K562 (cell line): ENCODE data around the gene NCAPD2. TPM values are rescaled to one million over a fixed set of nuclear protein-coding genes. Genes with fewer than 3 reads are reported as not detected.
"Not testable (repeated sequence)": the region's sequence is repeated elsewhere in the genome, so short reads cannot be mapped to it uniquely, and the experiment has no call there.

Experiments
- ATAC-seq: fragments of 200-7000 bp; cut with Tn5 transposase; 3 replicates; pipeline ENCODE4 v1.9.1; 2020; ENCODE audit warnings: moderate library complexity
- BruUV-seq: library from RNA; stranded (reverse); fragments of 400-500 nt; replicated peaks from 2 replicates; lab custom pipeline; 2021; lab: Mats Ljungman, UMichigan
- CTCF ChIA-PET: fragments of 300-600 bp; formaldehyde crosslinking; extraction: SDS; loops from one replicate; lab custom pipeline; 2021; ENCODE audit warnings: low intra/inter-chr PET ratio; lab: Yijun Ruan, JAX
- POLR2A ChIA-PET: fragments of 300-600, 350-650 bp; sonication (Branson Sonifier 250); formaldehyde crosslinking; extraction: SDS; loops from one replicate; lab custom pipeline; 2021; ENCODE audit warnings: antibody characterized with exemption, inconsistent platforms; lab: Yijun Ruan, JAX
- DNase-seq, 4 experiments: peaks; one replicate each; pipeline versions ENCODE4 v3.0.0 to v3.0.0-alpha.2; 2011 to 2018; ENCODE audit warnings: low spot score in 3 of 4, mixed read lengths in 3 of 4; ENCODE audit errors: extremely low read depth in 1 of 4
- FAIRE-seq: peaks from 2 replicates; lab custom pipeline; 2011; peaks lifted over from hg19 to GRCh38; lab: Jason Lieb, UNC
- H2AFZ ChIP-seq: 2 replicates; pipeline ENCODE4 v1.6.0; 2011; ENCODE audit warnings: low read depth, low read length, control low read depth, inconsistent platforms
- H3K27ac ChIP-seq: fragments of 200-600 bp; 3 replicates; pipeline ENCODE4 v1.8.0; 2011; ENCODE audit warnings: low read depth, mild to moderate bottlenecking, control low read depth, inconsistent platforms, low read length, moderate library complexity, mixed read lengths; ENCODE audit errors: extremely low read depth
- H3K27me3 ChIP-seq, 2 experiments: fragments of 300-600 bp in 1 of 2; 2 replicates in 1 of 2; 3 replicates in 1 of 2; pipeline versions ENCODE4 v1.6.0 to v1.8.0; 2011; ENCODE audit warnings: inconsistent platforms in 2 of 2, low read length in 2 of 2, mild to moderate bottlenecking in 1 of 2, mixed read lengths in 1 of 2, moderate library complexity in 1 of 2; ENCODE audit not compliant: control insufficient read depth in 2 of 2, insufficient read depth in 2 of 2
- H3K36me3 ChIP-seq: fragments of 300-600 bp; 3 replicates; pipeline ENCODE4 v1.8.0; 2011; ENCODE audit warnings: mild to moderate bottlenecking, low read length, inconsistent platforms; ENCODE audit not compliant: control insufficient read depth, insufficient read depth
- H3K4me1 ChIP-seq, 2 experiments: fragments of 200-600 bp in 1 of 2; replicated peaks in 1 of 2; 2 replicates in 1 of 2; 3 replicates in 1 of 2; pipeline versions ENCODE4 v1.5.1 to v1.8.0; 2011; ENCODE audit warnings: inconsistent platforms in 2 of 2, low read length in 2 of 2, mild to moderate bottlenecking in 1 of 2, mixed read lengths in 1 of 2, moderate library complexity in 1 of 2; ENCODE audit not compliant: control insufficient read depth in 2 of 2, insufficient read depth in 2 of 2
- H3K4me2 ChIP-seq: 2 replicates; pipeline ENCODE4 v1.6.1; 2011; ENCODE audit warnings: low read length, control low read depth, inconsistent platforms, mixed read lengths; ENCODE audit not compliant: insufficient read depth
- H3K4me3 ChIP-seq: fragments of 200-600 bp; sonication (generic), shearing (Covaris generic); 2 replicates; pipeline ENCODE4 v1.5.1; 2016; ENCODE audit warnings: control low read depth, inconsistent platforms
- H3K79me2 ChIP-seq: fragments of 200-600 bp; 3 replicates; pipeline ENCODE4 v1.8.0; 2011; ENCODE audit warnings: low read length, inconsistent platforms; ENCODE audit not compliant: control insufficient read depth, insufficient read depth
- H3K9ac ChIP-seq, 2 experiments: 2 replicates each; pipeline versions ENCODE4 v1.6.0 to v1.6.1; 2011; ENCODE audit warnings: low read depth in 2 of 2, low read length in 2 of 2, control low read depth in 1 of 2, inconsistent platforms in 1 of 2, mild to moderate bottlenecking in 1 of 2, mixed read lengths in 1 of 2; ENCODE audit not compliant: insufficient read depth in 1 of 2
- H3K9me1 ChIP-seq: one replicate; pipeline ENCODE4 v1.6.0; 2011; ENCODE audit warnings: inconsistent platforms, mild to moderate bottlenecking, low read length, moderate library complexity; ENCODE audit not compliant: control insufficient read depth, insufficient read depth
- H3K9me3 ChIP-seq: replicated peaks from 2 replicates; pipeline ENCODE4 v1.5.1; 2011; ENCODE audit warnings: low read depth, low read length, inconsistent platforms; ENCODE audit not compliant: control insufficient read depth, insufficient read depth
- H4K20me1 ChIP-seq: replicated peaks from 2 replicates; pipeline ENCODE4 v1.6.1; 2011; ENCODE audit warnings: low read length, inconsistent platforms, mixed read lengths; ENCODE audit not compliant: control insufficient read depth, insufficient read depth
- NFE2 ChIP-seq: IDR thresholded peaks from 2 replicates; pipeline ENCODE4 v1.6.1; 2014; ENCODE audit warnings: antibody characterized with exemption, low read depth
- WGBS: fragments of 100-300 bp; shearing (Covaris generic); methylation state at CpG from one replicate; pipeline ENCODE4 v1.1.6; 2016; ENCODE audit warnings: low coverage, mixed read lengths; ENCODE audit not compliant: insufficient coverage; ENCODE audit errors: missing lambda C conversion rate; 5-methylcytosine and 5-hydroxymethylcytosine counted together
- in situ Hi-C: fragments of 300-500 bp; cut with MboI; formaldehyde crosslinking; loops from 4 replicates; pipeline ENCODE4 v1.15.0; 2018; ENCODE audit warnings: inconsistent platforms, mixed read lengths
- intact Hi-C: fragments of 100-400 bp; cut with micrococcal nuclease; formaldehyde crosslinking; loops from 2 replicates; pipeline ENCODE4 v1.14.2; 2022
- polyA plus RNA-seq, 8 experiments: library from polyadenylated mRNA; depleted of rRNA in 4 of 8; stranded (reverse) in 5 of 8; unstranded in 3 of 8; fragments of >200 nt; fragmentation: Nextera tagmentation in 2 of 8; fragmentation: Illumina TruSeq in 1 of 8; extraction: Ambion mirVana in 2 of 8; extraction: Trizol in 1 of 8; gene quantifications; 2 replicates each; pipeline versions ENCODE4 v1.2.1 to v1.2.3, GENCODE V29; 2011 to 2014; ENCODE audit warnings: inconsistent platforms in 1 of 8, missing spikeins in 1 of 8
- total RNA-seq, 7 experiments: library from RNA; depleted of rRNA in 6 of 7; stranded (reverse); fragments of >200 nt in 6 of 7; fragmentation: Illumina TruSeq in 2 of 7; extraction: Trizol in 2 of 7; gene quantifications; 2 replicates each; pipeline versions ENCODE4 v1.2.1 to v1.2.3, GENCODE V29; 2011 to 2021; ENCODE audit warnings: low replicate concordance in 1 of 7

The NCAPD2 gene
- total and polyA plus RNA-seq, 9 of the 15 experiments (the other 6 are each of a cell fraction or from before 2014, with no cell fraction given) = 16.9 to 93.7 (median 68.3) TPM

DNA sequence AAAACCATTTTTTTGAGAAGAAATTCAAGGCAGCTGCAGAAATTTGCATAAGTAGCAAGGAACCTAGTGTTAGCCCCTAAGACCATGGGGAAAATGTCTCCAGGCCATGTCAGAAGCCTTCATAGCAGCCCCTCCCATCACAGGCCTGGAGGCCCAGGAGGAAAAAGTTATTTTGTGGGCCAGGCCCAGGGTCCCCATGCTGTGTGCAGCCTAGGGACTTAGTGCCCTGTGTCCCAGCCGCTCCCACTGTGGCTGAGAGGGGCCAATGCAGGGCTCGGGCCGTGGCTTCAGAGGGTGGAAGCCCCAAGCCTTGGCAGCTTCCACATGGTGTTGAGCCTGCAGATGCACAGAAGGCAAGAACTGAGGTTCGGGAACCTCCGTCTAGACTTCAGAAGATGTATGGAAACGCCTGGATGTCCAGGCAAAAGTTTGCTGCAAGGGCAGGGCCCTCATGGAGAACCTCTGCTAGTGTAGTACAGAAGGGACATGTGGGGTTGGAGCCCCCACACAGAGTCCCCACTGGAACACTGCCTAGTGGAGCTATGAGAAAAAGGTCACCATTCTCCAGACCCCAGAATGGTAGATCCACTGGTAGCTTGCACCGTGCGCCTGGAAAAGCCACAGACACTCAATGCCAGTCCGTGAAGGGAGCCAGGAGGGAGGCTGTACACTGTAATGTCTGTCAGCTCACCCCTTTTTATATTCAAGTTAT is 26.2 kb upstream of the NCAPD2 start:
- H3K9me1 ChIP-seq, H3K27ac ChIP-seq, FAIRE-seq, ATAC-seq, POLR2A ChIA-PET, CTCF ChIA-PET, H3K4me2 ChIP-seq, H3K36me3 ChIP-seq, H3K79me2 ChIP-seq, BruUV-seq, DNase-seq, H3K9me3 ChIP-seq, H4K20me1 ChIP-seq, intact Hi-C loops, H3K9ac ChIP-seq, H2AFZ ChIP-seq, H3K27me3 ChIP-seq, H3K4me3 ChIP-seq: not testable (repeated sequence)
- in situ Hi-C loops = loop anchor here (25.0 kb wide), 1 partner anchor 405 kb away; no protein-coding TSS in a partner anchor
- 78% methylated on average over 6 of the region's 9 CpGs for WGBS
- H3K4me1 ChIP-seq = peaks cover 14 to 19% of the 10 kb centered on the region in 2 experiments; a peak in 4 of 5 replicates

DNA sequence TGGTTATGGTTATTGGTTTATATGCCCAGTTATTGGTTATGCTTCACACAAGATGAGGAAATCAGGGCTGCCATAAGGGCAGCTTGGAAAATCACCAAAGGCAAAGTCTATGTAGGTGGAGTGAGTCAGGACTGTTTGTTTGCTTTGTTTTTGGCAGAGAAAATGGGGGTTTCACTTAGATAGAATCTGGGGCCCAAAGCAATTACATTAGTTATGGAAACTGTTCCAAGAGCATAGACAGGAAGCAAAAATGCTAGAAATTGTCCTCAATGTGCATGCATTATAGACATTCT is 25.7 kb upstream of the NCAPD2 start:
- Histone ChIP-seq H3K27ac (no peak overlapping the region), H3K36me3 (peaks cover 10% of the 10 kb centered on the region; the same call in 2 of the 3 replicates), H3K4me2 (no peak overlapping the region), H3K4me3 (no peak overlapping the region), H2AFZ (no peak overlapping the region), H3K9ac (no peak overlapping the region), H4K20me1 (no peaks in the 10 kb centered on the region), H3K79me2 (no peaks in the 10 kb centered on the region; the same call in 2 of the 3 replicates), H3K27me3 (no peaks in the 10 kb centered on the region), H3K9me1 (no peaks in the 10 kb centered on the region), H3K4me1 (peaks cover 14 to 19% of the 10 kb centered on the region in 2 experiments; a peak in 4 of 5 replicates), H3K9me3 (no peaks in the 10 kb centered on the region)
- DNase-seq (no peak), ATAC-seq (no peak), FAIRE-seq (no peak)
- no peak for TF ChIP-seq NFE2
- in situ Hi-C loops = loop anchor here (25.0 kb wide), 1 partner anchor 406 kb away; no protein-coding TSS in a partner anchor
- ChIA-PET POLR2A (interaction anchor here (0.8 to 1.0 kb wide), 2 partner anchors 9 to 72 kb away, joined by 3 read pairs; no protein-coding TSS in a partner anchor), CTCF (no interaction called here)
- BruUV-seq = no TSS peak
- intact Hi-C loops = no loop called here
